Brain microvascular endothelial cell (primary cell): ENCODE data around the gene NDUFB2.
A peak's percentile ranks its signal among the peaks of the same experiment; 100 is the strongest.

Source experiments
- DNase-seq: peaks from one replicate; pipeline ENCODE4 v3.0.0-alpha.2; 2020
- H3K27ac ChIP-seq: fragments of 250-450 bp; sonication (Bioruptor Pico); 2 replicates; pipeline ENCODE4 v1.5.1; 2020; ENCODE audit warnings: mild to moderate bottlenecking, moderate library complexity
- H3K27me3 ChIP-seq: fragments of 250-450 bp; sonication (Bioruptor Pico); replicated peaks from 2 replicates; pipeline ENCODE4 v1.5.1; 2020; ENCODE audit warnings: mild to moderate bottlenecking
- H3K36me3 ChIP-seq: fragments of 250-450 bp; sonication (Bioruptor Pico); replicated peaks from 2 replicates; pipeline ENCODE4 v1.5.1; 2020; ENCODE audit warnings: mild to moderate bottlenecking
- H3K4me3 ChIP-seq: 2 replicates; pipeline ENCODE4 v1.5.1; 2011; ENCODE audit warnings: low read depth, mild to moderate bottlenecking, control low read depth, low read length, moderate library complexity
- CTCF ChIP-seq: IDR thresholded peaks from 2 replicates; pipeline ENCODE4 v1.5.1; 2011; ENCODE audit warnings: low read depth, mild to moderate bottlenecking, moderate library complexity, low read length, control low read depth, inconsistent platforms; ENCODE audit errors: missing control alignments
- in situ Hi-C: cut with HindIII; loops from 2 replicates; pipeline ENCODE4 v1.10.0; 2017; ENCODE audit warnings: low sequenced_read_pairs, low pct_ligation_motif_present

Gene NDUFB2

GRCh38 chr7:140654109-140654387 lies 42.5 kb upstream of the NDUFB2 start:
- Histone ChIP-seq H3K36me3 (no peaks in the 10 kb centered on the region), H3K27ac (no peak overlapping the region), H3K4me3 (no peak overlapping the region), H3K27me3 (no peaks in the 10 kb centered on the region)
- in situ Hi-C loops, result no loop called here
- TF ChIP-seq CTCF, result no peak
- DNase-seq, result no peak

- no peak for DNase-seq
- in situ Hi-C loops, result no loop called here
- H3K36me3 ChIP-seq, result no peaks in the 10 kb centered on the region
Measured at GRCh38 chr7:140654661-140655060, 41.8 kb upstream of the NDUFB2 start.

GRCh38 chr7:140655511-140656408 lies 40.7 kb upstream of the NDUFB2 start:
- Histone ChIP-seq H3K36me3 (no peaks in the 10 kb centered on the region), H3K27ac (no peak overlapping the region), H3K4me3 (no peak overlapping the region), H3K27me3 (no peaks in the 10 kb centered on the region)
- no peak for TF ChIP-seq CTCF
- DNase-seq, result no peak
- in situ Hi-C loops, result no loop called here

More at GRCh38 chr7:140654661-140655060, 41.8 kb upstream of the NDUFB2 start:
- TF ChIP-seq CTCF, result no peak
- no peak overlapping the region for H3K27ac ChIP-seq
- H3K4me3 ChIP-seq, result no peak overlapping the region
- no peaks in the 10 kb centered on the region for H3K27me3 ChIP-seq

GRCh38 chr7:140656548-140657515 lies 39.7 kb upstream of the NDUFB2 start:
- Histone ChIP-seq H3K27me3 (no peaks in the 10 kb centered on the region), H3K36me3 (no peaks in the 10 kb centered on the region), H3K27ac (no peak overlapping the region), H3K4me3 (peak overlapping the region; percentile 27)
- TF ChIP-seq CTCF, result no peak
- in situ Hi-C loops, result no loop called here
- peak; percentile 67 for DNase-seq

GRCh38 chr7:140657891-140658290 lies 38.6 kb upstream of the NDUFB2 start:
- H3K36me3 ChIP-seq, result no peaks in the 10 kb centered on the region
- no peaks in the 10 kb centered on the region for H3K27me3 ChIP-seq
- DNase-seq, result no peak
- in situ Hi-C loops, result no loop called here
- no peak overlapping the region for H3K4me3 ChIP-seq
- no peak overlapping the region for H3K27ac ChIP-seq
- TF ChIP-seq CTCF, result no peak
